HG02885 (cell line): ENCODE data around the gene DBH.

Experiments used
- ATAC-seq: cut with Tn5 transposase; IDR thresholded peaks from one replicate; pipeline ENCODE4 v1.9.1; 2021; ENCODE audit warnings: mild to moderate bottlenecking; ENCODE audit not compliant: unreplicated experiment, poor library complexity

The DBH gene

DNA sequence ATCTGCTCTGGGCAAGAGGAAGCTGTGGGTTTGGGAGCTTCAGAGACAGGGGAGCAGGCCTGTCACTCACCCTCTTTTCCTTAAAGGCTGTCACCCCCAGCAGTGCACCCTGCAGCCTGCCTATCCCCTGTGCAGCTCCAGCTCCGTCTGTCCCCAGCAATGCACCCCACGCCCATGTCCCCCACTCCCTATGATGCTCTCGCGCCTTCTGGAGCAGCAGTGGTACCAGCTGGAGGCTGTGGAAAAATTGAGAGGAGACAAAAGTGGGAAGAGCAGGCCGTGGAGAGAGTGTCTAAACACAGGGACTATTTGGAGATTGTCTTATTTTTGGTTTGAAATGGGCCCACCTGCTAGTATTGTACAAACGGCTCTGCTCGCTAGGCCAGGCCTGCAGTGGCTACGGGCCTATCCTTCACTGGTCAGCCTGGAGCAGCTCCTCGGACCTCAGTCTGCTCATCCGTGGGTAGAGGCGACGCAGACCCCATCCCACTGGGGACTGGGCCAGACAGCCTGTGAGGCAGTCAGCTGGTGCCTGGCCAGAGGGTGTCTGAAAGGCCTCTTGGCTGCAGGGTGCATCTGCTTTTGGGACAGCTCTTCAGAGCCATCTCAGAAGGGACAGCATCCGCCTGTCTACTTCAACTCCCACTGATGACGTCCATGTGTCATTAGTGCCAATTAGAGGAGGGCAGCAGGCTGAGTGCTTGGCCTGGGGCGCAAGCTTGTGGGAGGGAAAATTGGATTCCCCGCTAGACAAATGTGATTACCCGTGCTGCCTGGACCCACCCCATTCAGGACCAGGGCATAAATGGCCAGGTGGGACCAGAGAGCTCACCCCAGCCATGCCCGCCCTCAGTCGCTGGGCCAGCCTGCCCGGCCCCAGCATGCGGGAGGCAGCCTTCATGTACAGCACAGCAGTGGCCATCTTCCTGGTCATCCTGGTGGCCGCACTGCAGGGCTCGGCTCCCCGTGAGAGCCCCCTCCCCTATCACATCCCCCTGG, at the start of gene DBH:
DBH (plus strand) TSS at position 831 of the 999 bp plus-strand sequence; CDS start at position 840, 9 bp downstream.
- ATAC-seq = no peak

DNA sequence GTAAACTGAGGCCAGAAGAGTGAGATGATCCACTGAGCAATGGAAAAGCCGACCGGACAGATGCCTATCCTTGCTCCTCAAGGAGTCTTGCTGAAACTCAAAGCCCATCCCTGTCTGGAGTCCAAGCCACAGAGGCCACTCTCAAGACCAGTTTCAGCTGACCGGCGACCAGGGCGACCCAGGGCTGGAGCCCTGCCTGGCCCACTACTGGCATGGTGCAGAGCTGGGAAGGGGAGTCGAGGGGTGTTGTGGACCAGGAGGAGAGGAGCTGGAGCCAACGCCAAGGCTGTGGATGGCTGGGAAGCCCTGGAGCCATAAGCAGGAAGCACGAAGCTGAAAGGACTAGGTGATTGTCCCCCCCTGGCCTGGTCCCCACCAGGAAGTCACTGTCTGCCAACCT, 49.1 kb upstream of the DBH start:
- ATAC-seq = no peak

DNA sequence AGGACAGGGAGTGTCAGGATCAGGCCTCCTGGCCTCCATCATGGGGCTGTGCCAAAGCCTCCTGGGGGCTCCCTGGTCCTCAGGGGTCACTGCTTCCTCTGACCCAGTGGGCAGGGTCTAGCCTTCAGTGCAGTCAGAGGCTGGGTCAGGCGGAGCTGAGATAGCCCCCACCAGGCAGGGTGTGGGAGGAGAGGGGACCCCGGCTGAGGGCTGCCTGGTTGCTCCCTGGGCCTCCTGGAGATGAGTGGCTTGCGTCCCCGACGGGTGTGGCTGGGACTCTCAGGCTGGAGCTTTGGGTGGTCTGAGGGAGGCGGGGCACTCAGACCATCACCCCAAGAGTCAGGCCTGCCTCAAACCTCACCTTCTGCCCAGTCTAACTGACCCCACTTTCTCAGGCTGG, 48.7 kb upstream of the DBH start:
- no peak for ATAC-seq

DNA sequence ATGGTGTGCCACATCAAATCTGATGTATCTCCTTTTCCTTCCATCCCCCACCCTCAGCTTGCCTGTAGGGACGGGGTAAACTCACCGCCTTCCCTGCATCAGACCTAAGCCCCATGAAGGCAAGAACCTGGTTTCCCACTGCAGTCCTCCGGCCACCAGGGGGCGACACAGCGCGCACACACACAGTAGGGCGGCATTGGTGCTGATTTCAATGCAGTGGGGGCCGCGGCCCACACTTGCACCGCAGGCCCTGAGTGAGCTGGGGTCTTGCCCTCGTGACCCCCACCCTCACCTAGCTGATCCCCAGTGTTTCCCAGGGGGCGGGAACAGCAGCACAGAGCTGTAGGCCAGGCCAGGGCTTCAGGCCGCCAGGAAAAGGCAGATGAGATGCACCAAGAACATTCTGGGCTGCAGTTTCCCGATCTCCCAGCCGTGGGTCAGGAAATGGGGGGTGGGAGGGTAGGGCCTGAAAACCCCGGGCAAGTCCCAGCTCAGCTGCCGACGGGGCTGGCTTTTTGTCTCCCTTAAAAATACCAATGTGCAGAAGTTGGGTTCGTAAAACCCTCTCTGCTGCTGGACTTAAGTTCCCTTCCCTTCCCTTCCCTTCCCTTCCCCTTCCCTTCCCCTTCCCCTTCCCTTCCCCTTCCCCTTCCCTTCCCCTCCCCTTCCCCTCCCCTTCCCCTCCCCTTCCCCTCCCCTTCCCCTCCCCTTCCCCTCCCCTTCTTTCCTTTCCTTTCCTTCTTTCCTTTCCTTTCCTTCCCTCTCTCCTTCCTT, 46.5 kb upstream of the DBH start:
- no peak for ATAC-seq

DNA sequence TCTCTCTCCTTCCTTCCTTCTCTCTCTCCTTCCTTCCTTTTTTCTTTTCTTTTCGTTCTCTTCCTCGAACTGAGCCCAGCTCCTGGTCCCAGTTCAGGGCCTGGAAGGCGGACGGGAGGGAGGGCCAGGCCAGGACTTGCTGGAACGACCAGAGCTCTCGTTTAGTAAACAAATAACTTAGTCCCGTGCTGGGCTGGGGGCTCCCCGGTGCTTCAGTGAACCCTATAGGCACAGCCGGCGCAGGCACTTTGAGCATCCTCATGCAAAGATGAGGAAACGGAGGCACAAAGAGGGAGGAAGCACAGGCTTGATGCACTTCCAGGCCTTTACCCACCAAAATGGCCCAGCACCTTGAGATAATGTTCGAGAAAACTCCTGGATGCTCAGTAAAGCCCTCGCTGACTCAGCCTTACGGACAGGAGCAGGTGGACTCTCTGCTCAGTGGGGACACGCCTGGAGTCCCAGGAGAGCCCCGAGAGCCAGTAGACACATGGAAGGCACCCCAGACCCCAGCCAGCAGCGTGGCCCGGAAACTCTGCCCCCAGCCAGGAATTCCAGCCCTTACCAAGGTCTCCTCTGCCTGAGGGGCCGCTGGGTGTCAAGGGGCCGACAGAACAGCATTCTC, 45.8 kb upstream of the DBH start:
- ATAC-seq = no peak

DNA sequence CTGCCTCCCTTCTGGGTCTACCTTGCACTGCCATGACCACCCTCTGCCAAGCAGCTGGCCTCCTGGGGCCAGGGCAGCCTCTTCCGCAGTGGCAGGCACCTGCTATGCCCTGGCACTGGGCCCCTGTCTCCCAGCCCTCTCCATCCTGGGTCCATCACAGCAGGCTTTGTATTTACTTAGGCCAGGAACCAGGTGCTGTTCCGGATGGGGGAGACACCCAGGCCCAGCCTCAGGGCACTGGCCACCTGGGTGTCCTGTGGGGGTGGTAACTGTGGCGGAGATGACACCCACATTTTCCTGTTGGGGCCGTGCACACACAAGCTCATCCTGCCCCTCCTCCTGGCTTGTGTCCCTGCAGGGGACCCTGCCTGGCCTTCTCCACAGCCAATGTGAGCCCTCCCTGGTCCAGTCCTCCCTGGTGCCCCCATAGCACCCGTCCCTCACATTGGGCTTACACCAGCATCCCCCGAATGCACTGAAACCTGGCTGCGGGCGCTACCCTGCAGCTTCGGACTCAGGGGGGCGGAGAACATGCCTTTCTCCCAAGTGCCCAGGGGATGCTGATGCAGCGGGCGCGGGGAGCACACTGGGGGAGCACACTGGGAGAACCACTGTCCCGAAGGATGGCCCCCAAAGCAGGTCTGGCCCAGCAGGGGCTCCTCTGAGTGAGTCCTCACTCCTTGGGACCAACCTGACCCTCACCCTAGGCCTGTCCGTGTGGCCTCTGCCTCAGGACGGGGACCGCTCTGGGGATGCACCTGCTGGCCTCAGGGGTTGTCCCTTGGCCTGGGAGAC, 44.9 kb upstream of the DBH start:
- ATAC-seq = no peak

DNA sequence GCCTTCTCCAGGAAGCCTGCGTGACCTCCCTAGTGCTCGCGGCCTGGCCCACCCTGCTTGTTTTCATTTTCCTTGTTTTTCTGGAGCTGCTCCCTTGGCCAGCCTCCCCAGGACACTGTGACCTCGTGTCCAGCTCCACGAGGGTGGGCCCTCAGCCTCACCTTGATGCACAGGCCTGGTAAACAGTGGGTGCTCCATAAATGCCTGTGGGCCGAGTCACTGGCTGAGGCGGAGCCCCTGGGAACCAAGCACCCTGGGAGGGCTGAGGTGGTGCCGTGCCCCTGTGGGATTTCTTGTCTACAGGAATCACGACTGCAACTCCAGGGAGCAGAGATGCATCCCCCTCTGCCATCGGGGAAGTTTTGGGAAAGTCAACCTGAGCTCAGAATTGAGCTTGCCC, 44.2 kb upstream of the DBH start:
- ATAC-seq = no peak

DNA sequence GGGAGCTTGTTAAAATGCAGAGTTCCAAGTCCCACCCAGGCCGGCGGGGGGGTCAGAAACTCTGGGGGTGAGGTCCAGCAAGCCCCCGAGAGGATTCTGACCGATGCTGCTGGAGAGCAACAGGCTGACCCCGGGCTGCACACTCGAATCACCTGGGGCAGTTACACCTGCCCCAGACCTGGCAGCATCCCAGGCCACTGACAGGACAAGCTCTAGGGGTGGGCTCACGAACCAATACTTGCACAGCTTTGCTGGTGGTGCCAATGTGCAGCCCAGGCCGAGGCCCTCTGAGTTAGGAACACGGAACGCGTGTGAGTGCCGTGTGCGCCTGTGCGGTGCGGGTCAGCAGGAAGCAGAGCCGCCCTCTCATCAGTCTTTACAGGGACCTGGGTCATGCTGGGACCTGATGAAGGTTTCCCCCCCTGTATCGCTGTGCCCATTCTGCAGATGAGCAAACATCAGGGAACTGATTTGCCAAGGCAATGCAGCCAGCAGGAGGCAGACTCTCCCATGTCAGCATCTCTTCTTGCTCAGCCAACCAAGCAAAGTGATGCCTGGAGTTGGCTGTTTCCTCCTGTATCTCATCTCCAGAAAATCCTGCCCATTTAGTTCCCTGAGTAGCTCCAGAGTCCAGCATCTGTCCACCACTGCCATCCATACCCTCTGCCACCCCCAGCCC, 43.3 kb upstream of the DBH start:
- ATAC-seq = no peak

DNA sequence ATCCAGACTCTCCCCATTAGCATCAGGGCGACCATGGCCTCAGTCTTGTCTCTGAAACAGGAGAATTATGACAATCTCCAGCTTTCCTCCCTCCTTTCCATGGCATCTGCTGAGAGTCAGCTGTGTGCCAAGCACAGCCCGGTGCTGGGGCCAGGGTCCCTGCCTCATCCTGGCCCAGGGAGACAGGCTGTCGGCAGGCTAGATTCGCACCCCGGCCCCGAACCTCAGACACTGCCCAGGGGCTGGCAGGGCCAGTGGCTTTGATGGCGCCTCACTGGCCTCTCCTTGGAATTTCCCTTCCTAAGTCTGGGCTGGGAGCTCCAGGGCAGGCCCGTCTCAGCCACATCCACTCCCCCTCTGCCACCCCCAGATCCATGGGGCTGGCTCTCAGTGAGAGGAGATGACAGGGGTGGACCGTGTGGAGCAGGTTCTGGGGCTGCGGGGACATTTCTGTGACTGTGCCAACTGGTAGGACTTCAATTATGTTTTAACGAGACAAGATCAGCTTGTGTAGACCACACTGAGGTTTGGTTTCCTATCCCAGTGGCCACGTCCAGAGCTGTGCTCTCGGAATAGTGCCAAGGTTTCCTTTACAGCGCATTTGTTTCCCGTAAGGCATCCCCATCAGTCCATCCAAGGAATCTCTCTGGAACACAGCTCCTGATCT, 42.4 kb upstream of the DBH start:
- no peak for ATAC-seq

DNA sequence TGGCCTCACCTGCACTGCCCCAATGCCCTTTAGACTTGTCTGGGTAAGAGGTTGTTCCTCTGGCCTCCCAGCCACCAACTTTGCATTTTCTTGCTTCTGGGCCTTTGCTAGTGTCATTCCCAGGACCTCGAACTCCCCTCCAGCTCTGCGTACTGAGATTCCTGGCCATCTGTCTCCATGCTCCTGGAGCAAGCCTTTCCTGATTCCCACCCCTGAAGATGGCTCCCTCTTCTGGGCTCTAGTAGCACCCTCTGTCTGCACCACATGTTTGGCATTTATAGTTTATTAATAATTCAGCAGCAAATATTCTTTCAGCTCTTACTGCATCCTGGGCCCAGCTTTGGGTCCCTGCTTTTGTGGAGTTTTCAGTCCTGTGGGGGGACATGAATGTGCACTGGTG, 41.9 kb upstream of the DBH start:
- ATAC-seq = no peak

DNA sequence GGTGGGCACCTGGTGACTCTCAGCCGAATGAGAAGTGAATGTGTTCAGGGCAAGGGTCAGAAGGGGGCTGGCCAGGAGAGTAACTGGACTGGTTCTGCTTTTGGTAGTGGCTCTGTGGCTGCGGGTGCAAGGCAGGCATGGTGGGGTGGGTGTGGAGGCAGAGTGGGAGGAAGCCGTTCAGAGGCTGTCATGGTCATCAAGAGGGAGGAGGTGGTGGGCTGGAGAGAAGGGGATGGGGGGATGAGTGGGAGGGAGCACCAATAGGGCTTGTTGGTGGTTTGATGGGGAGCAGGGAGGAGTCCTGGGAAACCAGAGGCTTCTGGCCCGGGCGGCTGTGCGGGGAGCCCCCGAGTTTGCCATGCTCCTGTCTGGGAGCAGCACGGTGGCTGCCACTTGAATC, 40.3 kb upstream of the DBH start:
- ATAC-seq = no peak

DNA sequence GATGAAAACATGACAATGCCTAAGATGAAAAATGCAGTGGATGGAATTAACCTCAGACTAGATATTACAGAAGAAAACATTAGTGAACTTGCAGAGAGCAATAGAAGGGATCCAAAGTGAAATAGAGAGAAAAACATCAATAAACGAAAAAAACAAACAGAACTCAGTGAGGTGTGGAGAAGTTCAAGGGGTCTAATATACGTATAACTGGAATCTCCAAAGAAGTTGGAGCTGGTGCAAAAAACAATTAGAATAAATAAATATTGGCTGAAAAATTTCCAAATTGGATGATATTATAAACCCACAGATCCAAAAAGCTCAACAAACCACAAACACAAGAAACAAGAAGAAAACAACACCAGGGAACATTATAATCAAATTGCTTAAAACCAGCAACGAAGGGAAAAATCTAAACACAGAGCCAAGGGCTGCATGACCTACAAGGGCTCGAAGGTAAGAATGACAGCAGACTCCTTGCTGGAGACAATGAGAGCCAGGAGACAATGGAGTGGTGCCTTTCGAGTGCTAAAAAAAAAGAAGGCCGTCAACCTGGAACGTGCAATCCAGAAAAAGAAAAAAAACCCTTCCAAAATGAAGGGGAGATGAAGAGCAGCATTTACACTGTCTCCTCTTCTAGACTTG, 38.7 kb upstream of the DBH start:
- no peak for ATAC-seq

DNA sequence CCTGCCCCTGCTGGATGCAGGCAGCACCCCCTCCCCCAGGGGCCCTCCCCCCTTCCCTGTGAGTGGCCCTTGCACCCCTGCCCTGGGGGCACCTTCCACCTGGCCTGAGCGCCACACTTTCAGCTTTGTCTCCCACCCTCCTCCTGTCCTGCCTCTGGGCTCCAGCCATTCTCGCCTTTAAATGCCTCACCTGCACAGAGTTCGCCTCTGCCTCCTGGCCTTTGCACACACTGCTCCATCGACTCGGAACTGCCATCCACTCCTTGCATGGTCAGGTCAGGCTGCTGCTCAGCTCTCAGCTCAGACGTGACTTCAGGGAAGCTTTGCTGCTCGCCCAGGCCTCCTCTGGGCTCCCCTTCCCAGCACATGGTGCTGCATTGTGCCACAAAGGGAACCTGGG, 37.2 kb upstream of the DBH start:
- no peak for ATAC-seq

DNA sequence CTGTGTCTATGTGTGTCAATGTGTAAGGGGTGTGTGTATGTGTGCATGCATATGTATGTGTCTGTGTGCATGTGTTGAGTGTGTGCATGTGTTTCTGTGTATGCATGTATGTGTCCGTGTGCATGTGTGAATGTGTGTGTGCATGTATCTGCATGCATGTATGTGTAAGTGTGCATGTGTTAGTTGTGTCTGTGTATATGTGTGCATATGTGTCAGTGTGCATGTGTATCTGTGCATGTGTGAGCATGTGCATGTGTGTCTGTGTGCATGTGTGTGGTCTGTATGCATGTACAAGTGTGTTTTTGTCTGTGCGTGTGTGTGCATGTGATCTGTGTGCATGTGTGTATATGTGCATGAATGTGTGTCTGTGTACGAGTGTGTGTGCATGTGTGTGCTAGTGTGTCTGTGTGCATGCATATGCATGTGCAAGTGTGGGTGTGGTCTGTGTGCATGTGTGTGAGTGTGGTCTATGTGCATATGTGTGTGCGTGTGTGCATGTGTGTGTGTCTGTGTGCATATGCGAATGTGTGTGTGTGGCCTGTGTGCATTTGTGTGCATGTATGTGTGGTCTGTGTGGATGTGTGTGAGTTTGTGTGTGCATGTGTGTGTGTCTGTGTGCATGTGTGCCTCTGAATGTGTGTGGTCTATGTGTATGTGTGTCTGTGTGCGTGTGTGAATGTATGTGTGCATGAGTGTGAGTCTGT, 36.5 kb upstream of the DBH start:
- ATAC-seq = no peak

DNA sequence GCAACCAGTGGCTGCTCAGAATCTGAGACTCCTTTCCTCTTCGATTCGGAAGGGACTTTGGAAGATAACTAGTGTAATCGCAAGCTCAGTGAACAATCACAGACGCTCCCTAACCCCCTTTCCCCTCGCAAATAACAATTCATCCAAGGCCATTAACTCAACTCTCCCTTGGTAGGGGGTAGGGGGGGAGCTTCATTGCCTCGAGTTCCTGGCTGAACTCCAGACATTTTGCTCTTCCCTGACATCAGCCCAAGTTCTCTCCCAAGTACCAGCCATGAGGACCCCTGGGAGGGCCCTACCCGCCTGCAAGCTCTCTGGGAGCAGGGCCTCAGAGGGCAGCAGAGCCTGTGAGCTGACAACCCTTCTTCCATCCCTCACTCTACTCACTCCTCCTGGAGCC, 35.4 kb upstream of the DBH start:
- no peak for ATAC-seq

DNA sequence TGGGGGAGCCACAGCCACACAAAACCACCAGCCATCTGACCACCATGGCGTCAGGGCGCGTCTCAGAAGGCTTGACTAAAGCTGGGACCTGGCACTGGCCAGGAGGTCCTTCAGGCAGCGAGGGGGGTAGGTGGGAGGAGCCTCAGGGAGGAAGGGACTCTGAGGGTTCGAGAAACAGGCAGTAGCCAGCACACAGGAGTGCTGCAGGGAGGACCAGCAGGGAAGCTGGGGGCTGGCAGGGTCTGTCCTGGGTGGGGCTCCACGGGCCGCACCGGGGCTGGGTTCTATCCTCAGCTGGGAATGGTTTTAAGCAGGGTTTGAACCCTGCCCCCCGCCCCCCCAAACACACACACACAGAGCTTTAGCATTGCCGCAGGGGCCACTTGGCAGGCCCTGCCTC, 34.4 kb upstream of the DBH start:
- no peak for ATAC-seq

DNA sequence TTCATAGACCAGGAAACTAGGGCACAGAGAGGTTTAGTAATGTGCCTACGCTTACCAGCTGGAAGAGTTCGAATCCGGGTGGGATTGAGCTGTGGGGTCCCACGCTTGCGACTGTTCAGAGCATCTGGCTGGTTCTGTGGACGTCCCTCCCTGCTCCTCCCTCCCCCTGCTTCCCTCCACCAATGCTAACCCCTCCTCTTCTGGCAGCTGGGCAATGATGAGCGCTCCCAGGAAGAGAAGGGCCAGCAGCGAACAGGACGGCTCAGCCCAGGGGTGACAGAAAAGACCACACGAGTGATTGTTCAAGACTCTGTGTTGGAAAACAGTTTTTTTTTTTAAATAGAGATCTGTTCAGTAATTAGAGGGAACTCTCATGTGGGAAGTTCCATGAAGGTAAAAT, 33.9 kb upstream of the DBH start:
- no peak for ATAC-seq
